CD4-positive, CD25-positive, alpha-beta regulatory T cell (primary cell): Measurements from ENCODE around the gene F8. TPM values are rescaled to one million over a fixed set of nuclear protein-coding genes. Genes with fewer than 3 reads are reported as not detected.
A peak's percentile ranks its signal among the peaks of the same experiment; 100 is the strongest.
"Not testable (repeated sequence)": the region's sequence is repeated elsewhere in the genome, so short reads cannot be mapped to it uniquely, and the experiment has no call there.

Experiments
- ATAC-seq, 2 donors: fragments of 150-1000 bp; cut with Tn5 transposase; one replicate each; pipeline ENCODE4 v1.10.0; 2021; ENCODE audit warnings: low read depth in 2 of 2, moderate number of reproducible peaks in 2 of 2, moderate library complexity in 1 of 2
- DNase-seq, 3 donors: peaks; one replicate each; pipeline versions ENCODE4 v3.0.0 to v3.0.0-alpha.2; 2012 to 2022; ENCODE audit warnings: mixed read lengths in 1 of 3
- H3K27ac ChIP-seq: one replicate; pipeline ENCODE4 v1.7.0; 2013; ENCODE audit warnings: mild to moderate bottlenecking, low read length; ENCODE audit not compliant: insufficient read depth, poor library complexity, severe bottlenecking
- H3K27me3 ChIP-seq: one replicate; pipeline ENCODE4 v1.7.0; 2013; ENCODE audit warnings: low read length; ENCODE audit not compliant: control insufficient read depth, insufficient read depth
- H3K36me3 ChIP-seq: one replicate; pipeline ENCODE4 v1.7.0; 2013; ENCODE audit warnings: mild to moderate bottlenecking, low read length, moderate library complexity; ENCODE audit not compliant: control insufficient read depth, insufficient read depth
- H3K4me1 ChIP-seq: 2 replicates; pipeline ENCODE4 v1.7.0; 2013; ENCODE audit warnings: mild to moderate bottlenecking, low read length; ENCODE audit not compliant: insufficient read depth, control insufficient read depth, poor library complexity, severe bottlenecking
- H3K4me3 ChIP-seq: one replicate; pipeline ENCODE4 v1.7.0; 2013; ENCODE audit warnings: low read depth, mild to moderate bottlenecking, low read length, moderate library complexity
- H3K9me3 ChIP-seq, 2 experiments: 1 replicate in 1 of 2; 2 replicates in 1 of 2; pipeline ENCODE4 v1.7.0; 2013; ENCODE audit warnings: low read length in 2 of 2, mild to moderate bottlenecking in 1 of 2, moderate library complexity in 1 of 2; ENCODE audit not compliant: control insufficient read depth in 2 of 2
- H3K27ac Mint-ChIP-seq, 3 donors: one replicate each; pipeline ENCODE4 v1.8.0; 2020 to 2022; ENCODE audit warnings: mild to moderate bottlenecking in 3 of 3, mixed read lengths in 3 of 3, moderate library complexity in 2 of 3
- H3K27me3 Mint-ChIP-seq: one replicate; pipeline ENCODE4 v1.8.0; 2022; ENCODE audit warnings: mild to moderate bottlenecking, mixed read lengths
- H3K36me3 Mint-ChIP-seq: one replicate; pipeline ENCODE4 v1.8.0; 2020; ENCODE audit warnings: mixed read lengths
- H3K4me1 Mint-ChIP-seq, 4 donors: one replicate each; pipeline ENCODE4 v1.8.0; 2020 to 2022; ENCODE audit warnings: mixed read lengths in 4 of 4, mild to moderate bottlenecking in 1 of 4
- H3K4me3 Mint-ChIP-seq, 4 donors: one replicate each; pipeline ENCODE4 v1.8.0; 2020 to 2022; ENCODE audit warnings: mild to moderate bottlenecking in 4 of 4, mixed read lengths in 4 of 4, moderate library complexity in 3 of 4
- H3K9me3 Mint-ChIP-seq, 7 donors: one replicate each; pipeline ENCODE4 v1.8.0; 2020 to 2022; ENCODE audit warnings: mixed read lengths in 7 of 7, mild to moderate bottlenecking in 3 of 7, moderate library complexity in 2 of 7
- polyA plus RNA-seq, 4 donors: library from polyadenylated mRNA; unstranded; fragments of 300-500 nt; fragmentation: Illumina TruSeq; gene quantifications; one replicate each; pipeline ENCODE4 v1.2.3, GENCODE V29; 2021
- total RNA-seq: library from RNA; stranded (reverse); gene quantifications from one replicate; pipeline ENCODE4 v1.2.3, GENCODE V29; 2022

F8 gene
- total and polyA plus RNA-seq, 5 donors from 2014 or later, result 0.89 to 7.3 (median 4.3) TPM

DNA sequence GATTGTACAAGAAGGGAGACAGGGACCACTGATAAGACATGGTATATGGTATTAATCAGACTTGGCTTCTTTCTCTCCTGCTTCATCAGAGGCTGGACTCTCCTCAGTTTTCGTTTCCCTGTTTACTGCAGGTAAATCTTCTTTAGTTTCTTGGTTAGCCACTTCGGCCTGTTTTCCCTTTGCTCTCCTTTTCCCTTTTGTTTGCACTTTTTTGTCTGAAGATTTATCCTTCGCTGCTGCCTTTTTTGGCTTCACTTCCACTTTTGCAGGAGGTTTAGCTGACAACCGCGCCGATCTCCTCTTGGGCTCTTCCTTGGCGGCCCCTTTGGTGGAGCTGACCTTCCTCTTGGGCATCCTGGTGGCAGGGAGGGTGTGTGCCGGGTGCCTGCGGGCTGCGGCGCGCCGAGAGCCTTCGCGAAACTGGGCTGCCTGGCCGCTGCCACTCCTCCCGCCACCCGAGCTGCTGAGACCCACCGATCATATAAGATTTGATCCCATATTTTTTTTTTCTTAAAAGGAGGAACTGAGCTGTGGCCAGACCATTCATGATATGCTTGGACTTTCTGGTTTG, 205.4 kb downstream of the F8 start:
- not testable (repeated sequence) for H3K4me1 Mint-ChIP-seq, H3K4me3 Mint-ChIP-seq, DNase-seq, H3K36me3 ChIP-seq, H3K27ac ChIP-seq, H3K36me3 Mint-ChIP-seq, H3K27ac Mint-ChIP-seq, ATAC-seq, H3K9me3 ChIP-seq, H3K27me3 ChIP-seq, H3K4me3 ChIP-seq, H3K9me3 Mint-ChIP-seq, H3K4me1 ChIP-seq
- peaks cover 19% of the 10 kb centered on the region for H3K27me3 Mint-ChIP-seq

DNA sequence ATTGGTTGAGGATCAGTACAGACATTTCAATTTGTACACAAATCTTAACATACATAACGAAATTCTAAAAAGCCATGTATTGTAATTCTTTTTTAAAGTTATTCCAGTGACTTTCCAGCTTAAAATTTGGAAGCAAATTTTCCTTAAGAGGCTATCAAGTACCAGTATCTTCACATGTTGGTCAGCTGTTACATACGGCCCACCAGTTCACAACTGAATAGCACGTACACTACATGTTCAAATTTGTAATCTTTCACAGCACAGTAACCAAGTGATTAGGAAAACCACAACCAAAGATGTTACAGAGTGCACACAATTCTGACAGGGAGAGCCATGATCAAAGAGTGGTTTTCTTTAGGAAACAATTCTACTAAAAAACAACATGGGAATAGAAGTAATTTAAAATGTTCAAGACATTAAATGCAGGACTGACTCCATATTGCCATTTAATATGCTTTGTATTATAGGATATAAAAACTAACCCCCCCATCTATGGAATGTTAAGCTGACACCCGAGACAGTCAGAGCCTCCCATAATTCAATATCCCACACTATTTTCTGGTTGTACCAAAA, 206.1 kb downstream of the F8 start:
- H3K9me3 Mint-ChIP-seq, H3K27me3 ChIP-seq, ATAC-seq, H3K27ac ChIP-seq, H3K9me3 ChIP-seq, H3K4me3 ChIP-seq, H3K4me1 ChIP-seq, H3K36me3 Mint-ChIP-seq, H3K36me3 ChIP-seq, H3K27ac Mint-ChIP-seq, DNase-seq, H3K4me1 Mint-ChIP-seq, H3K4me3 Mint-ChIP-seq: not testable (repeated sequence)
- peaks cover 21% of the 10 kb centered on the region for H3K27me3 Mint-ChIP-seq

DNA sequence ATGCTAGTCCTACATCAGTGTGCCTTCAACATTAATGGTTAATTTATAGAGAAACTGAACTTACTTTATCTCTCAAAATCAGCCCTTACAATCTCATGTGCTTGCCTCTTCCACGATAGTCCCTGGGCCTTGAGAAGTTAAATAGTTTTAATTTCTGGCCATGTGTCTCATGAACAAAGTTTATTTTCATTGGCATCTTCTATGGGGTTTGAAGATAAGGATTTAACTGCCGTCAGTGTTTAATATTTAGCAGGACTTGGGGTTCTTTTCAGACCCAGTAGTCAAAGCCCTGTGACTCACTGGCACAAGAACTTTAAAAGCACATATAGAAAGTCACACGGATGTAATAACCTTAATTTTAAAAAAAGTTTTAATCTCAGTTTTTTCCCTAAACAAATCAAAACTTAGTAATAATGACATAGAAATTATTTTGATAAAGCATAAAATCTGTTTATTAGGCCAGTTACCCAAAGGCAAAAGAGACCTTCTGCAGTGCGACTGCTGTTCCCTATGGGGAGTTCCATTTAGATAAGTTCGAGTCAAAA, 207.2 kb downstream of the F8 start:
- no peak overlapping the region for H3K27ac Mint-ChIP-seq
- H3K27me3 Mint-ChIP-seq, result peaks cover 25% of the 10 kb centered on the region
- peaks cover 0 to 3% (median 0%) of the 10 kb centered on the region in 7 donors for H3K9me3 Mint-ChIP-seq
- no peak for DNase-seq
- Histone ChIP-seq H3K4me1 (no peaks in the 10 kb centered on the region), H3K4me3 (no peak overlapping the region), H3K36me3 (no peaks in the 10 kb centered on the region), H3K27ac (no peak overlapping the region), H3K9me3 (no peaks in the 10 kb centered on the region), H3K27me3 (no peaks in the 10 kb centered on the region)
- H3K36me3 Mint-ChIP-seq, result no peaks in the 10 kb centered on the region
- ATAC-seq, result no peak
- no peak overlapping the region for H3K4me3 Mint-ChIP-seq
- no peaks in the 10 kb centered on the region for H3K4me1 Mint-ChIP-seq

DNA sequence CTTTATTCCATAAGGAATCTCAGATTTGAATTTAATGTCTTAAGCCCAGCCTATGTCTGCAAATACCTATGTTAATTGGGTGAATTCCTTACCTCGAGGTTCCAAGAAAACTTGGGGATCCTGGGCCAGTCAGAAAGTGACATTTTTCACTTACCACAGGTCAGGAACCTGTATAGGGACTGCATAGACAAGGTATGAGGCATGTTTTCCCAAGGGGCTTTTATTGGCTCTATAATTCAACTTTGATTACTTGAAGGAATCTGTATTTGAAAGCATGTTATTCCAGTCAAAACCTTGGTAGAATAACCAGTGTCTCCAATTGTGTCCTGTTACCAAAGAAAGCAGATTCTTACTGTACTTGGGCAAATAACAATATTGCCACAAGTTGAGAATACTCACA, 208.7 kb downstream of the F8 start:
- H3K9me3 Mint-ChIP-seq, result peaks cover 0 to 3% (median 0%) of the 10 kb centered on the region in 7 donors
- no peak overlapping the region for H3K27ac Mint-ChIP-seq
- DNase-seq, result no peak
- H3K4me1 ChIP-seq, result no peaks in the 10 kb centered on the region
- ATAC-seq, result no peak
- H3K36me3 ChIP-seq, result no peaks in the 10 kb centered on the region
- peaks cover 21% of the 10 kb centered on the region for H3K27me3 Mint-ChIP-seq
- H3K27me3 ChIP-seq, result no peaks in the 10 kb centered on the region
- peaks cover 0 to 3% (median 0%) of the 10 kb centered on the region in 4 donors for H3K4me1 Mint-ChIP-seq
- no peaks in the 10 kb centered on the region for H3K9me3 ChIP-seq
- no peak overlapping the region for H3K27ac ChIP-seq
- no peak overlapping the region for H3K4me3 Mint-ChIP-seq
- no peak overlapping the region for H3K4me3 ChIP-seq
- no peaks in the 10 kb centered on the region for H3K36me3 Mint-ChIP-seq

DNA sequence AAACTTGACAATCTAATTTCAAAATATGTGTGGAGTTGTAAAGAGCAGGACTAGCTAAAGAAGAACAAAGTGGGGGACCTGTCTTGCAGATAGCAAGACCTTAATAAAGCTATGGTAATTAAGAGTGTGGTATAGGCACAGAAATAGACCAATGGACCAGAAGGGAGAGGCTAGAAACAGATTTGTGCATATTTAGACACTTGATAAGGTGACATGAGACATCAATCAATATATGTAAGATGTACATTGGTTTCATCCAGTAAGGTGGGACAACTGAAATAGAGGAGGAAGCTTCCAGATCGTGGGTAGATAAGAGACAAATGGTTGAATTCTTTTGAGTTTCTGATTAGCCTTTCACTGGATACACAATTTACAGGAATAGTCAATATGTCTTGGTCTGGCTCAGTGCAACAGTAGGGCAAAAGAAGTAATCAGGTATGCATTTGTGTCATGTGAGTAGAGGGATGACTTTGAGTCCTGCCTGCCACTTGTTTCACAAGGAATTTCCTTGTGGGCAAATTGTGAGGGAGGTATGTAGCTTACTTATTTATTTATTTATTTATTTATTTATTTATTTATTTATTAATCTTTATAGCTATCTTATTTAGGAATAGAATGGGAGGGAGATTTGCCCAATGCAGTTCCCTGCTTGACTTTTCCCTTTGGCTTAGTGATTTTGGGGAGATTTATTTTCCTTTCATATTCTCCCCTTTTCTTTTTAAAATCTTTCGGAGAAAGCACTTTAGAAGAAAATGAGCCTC, 210.0 kb downstream of the F8 start:
- Mint-ChIP-seq H3K4me3 (no peak overlapping the region), H3K27me3 (peaks cover 21% of the 10 kb centered on the region), H3K36me3 (no peaks in the 10 kb centered on the region), H3K4me1 (peaks cover 0 to 3% (median 0%) of the 10 kb centered on the region in 4 donors), H3K9me3 (peaks cover 0 to 3% (median 0%) of the 10 kb centered on the region in 7 donors), H3K27ac (no peak overlapping the region)
- DNase-seq (no peak), ATAC-seq (no peak)
- Histone ChIP-seq H3K4me1 (no peaks in the 10 kb centered on the region), H3K9me3 (no peaks in the 10 kb centered on the region), H3K27me3 (no peaks in the 10 kb centered on the region), H3K4me3 (no peak overlapping the region), H3K36me3 (no peaks in the 10 kb centered on the region), H3K27ac (no peak overlapping the region)

DNA sequence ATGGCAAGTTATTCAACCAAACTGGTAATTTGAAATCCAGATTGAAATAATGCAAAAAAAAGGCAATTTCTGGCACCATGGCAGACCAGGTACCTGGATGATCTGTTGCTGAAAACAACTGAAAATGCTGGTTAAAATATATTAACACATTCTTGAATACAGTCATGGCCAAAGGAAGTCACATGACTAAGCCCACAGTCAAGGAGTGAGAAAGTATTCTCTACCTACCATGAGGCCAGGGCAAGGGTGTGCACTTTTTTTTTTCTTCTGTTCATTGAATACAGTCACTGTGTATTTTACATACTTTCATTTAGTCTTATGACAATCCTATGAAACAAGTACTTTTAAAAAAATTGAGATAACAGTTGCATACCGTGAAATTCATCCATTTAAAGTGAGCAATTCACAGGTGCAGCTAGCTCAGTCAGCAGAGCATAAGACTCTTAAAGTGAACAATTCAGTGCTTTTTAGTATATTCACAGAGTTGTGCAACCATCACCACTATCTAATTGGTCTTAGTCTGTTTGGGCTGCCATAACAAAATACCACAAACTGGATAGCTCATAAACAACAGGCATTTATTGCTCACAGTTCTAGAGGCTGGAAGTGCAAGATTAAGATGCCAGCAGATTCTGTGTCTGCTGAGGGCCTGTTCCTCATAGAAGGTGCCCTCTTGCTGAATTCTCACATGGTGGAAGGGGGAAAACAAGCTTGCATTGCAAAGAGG, 212.4 kb downstream of the F8 start:
- Histone ChIP-seq H3K4me3 (no peak overlapping the region), H3K9me3 (no peaks in the 10 kb centered on the region), H3K4me1 (peaks cover 7% of the 10 kb centered on the region), H3K36me3 (no peaks in the 10 kb centered on the region), H3K27ac (no peak overlapping the region), H3K27me3 (peaks cover 4% of the 10 kb centered on the region)
- peaks cover 20% of the 10 kb centered on the region for H3K27me3 Mint-ChIP-seq
- DNase-seq (peak in 1 of 3 donors; percentile 39), ATAC-seq (no peak)
- peaks cover 0 to 7% (median 3%) of the 10 kb centered on the region in 4 donors for H3K4me1 Mint-ChIP-seq
- H3K9me3 Mint-ChIP-seq, result peaks cover 0 to 3% (median 0%) of the 10 kb centered on the region in 7 donors
- H3K36me3 Mint-ChIP-seq, result no peaks in the 10 kb centered on the region
- no peak overlapping the region for H3K27ac Mint-ChIP-seq
- no peak overlapping the region for H3K4me3 Mint-ChIP-seq

DNA sequence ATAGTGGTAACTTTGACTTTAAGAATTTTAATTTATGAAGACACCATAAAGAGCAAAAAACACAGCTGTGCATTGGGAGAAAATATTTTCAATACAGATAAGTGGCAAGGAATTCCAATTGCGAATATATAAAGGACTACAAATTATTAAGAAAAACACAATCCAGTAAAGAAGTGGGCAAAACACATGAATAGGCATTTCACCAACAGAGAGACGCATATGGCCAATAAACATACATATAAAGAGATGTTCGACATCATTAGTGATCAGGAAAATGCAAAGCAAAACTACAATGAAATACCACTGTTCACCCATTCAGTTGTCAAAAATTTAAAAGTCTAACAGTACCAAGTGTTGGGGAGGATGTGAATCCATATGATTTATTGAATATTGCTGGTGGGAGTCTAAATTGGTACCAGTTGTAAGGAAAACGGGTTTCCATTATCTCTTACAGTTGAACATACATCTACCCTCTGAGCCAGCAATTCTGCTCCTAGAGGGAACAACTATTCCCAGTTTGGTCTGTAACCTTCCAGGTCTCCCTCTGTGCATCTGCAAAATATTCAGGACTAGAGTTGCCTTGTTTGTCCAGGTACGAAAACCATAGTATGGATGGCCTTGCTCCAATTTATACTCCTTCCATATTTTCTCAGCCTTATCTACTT, 215.6 kb downstream of the F8 start:
- H3K36me3 ChIP-seq, result no peaks in the 10 kb centered on the region
- DNase-seq (no peak), ATAC-seq (no peak)
- no peaks in the 10 kb centered on the region for H3K36me3 Mint-ChIP-seq
- no peaks in the 10 kb centered on the region for H3K9me3 ChIP-seq
- H3K27me3 ChIP-seq, result peaks cover 4% of the 10 kb centered on the region
- no peak overlapping the region for H3K27ac ChIP-seq
- no peak overlapping the region for H3K27ac Mint-ChIP-seq
- peaks cover 7 to 31% (median 10%) of the 10 kb centered on the region in 4 donors for H3K4me1 Mint-ChIP-seq
- peaks cover 18% of the 10 kb centered on the region for H3K4me1 ChIP-seq
- H3K4me3 Mint-ChIP-seq, result no peak overlapping the region
- H3K4me3 ChIP-seq, result no peak overlapping the region
- H3K27me3 Mint-ChIP-seq, result peaks cover 8% of the 10 kb centered on the region
- H3K9me3 Mint-ChIP-seq, result no peaks in the 10 kb centered on the region
